Ishikawa (cell line): Measurements from ENCODE around the gene ZNF213.

Experiments
- CEBPB ChIP-seq: IDR thresholded peaks from 2 replicates; pipeline ENCODE4 v1.6.1; 2012
- EGR1 ChIP-seq: IDR thresholded peaks from 2 replicates; pipeline ENCODE4 v1.6.1; 2012
- EP300 ChIP-seq: IDR thresholded peaks from 2 replicates; pipeline ENCODE4 v1.6.1; 2012; ENCODE audit warnings: borderline replicate concordance
- MAX ChIP-seq: IDR thresholded peaks from 2 replicates; pipeline ENCODE4 v1.6.1; 2012
- RAD21 ChIP-seq: IDR thresholded peaks from 2 replicates; pipeline ENCODE4 v1.6.1; 2012; ENCODE audit warnings: low read depth
- REST ChIP-seq: IDR thresholded peaks from 2 replicates; pipeline ENCODE4 v1.6.1; 2012; ENCODE audit warnings: low read depth, mild to moderate bottlenecking
- TAF1 ChIP-seq: IDR thresholded peaks from 2 replicates; pipeline ENCODE4 v1.6.1; 2012; ENCODE audit warnings: low read depth, mild to moderate bottlenecking
- TEAD4 ChIP-seq: IDR thresholded peaks from 2 replicates; pipeline ENCODE4 v1.6.1; 2012

- no peak for TF ChIP-seq REST
- no peak for TF ChIP-seq EGR1
- no peak for TF ChIP-seq EP300
- TF ChIP-seq MAX: no peak
- TF ChIP-seq TEAD4: no peak
- TF ChIP-seq CEBPB: no peak
- TF ChIP-seq RAD21: no peak
- TF ChIP-seq TAF1: no peak
Observed at GRCh38 chr16:3143189-3143588, 8.4 kb downstream of the ZNF213 start.
